K562 (cell line): ENCODE data around the gene NLE1. TPM values are rescaled to one million over a fixed set of nuclear protein-coding genes. Genes with fewer than 3 reads are reported as not detected.

Source experiments
- FUS ChIP-seq: fragments of 200-400 bp; formaldehyde crosslinking; optimal IDR thresholded peaks from 2 replicates; pipeline ENCODE3; 2017; ENCODE audit warnings: low read depth, low read length
- MAFF ChIP-seq: IDR thresholded peaks from 2 replicates; pipeline ENCODE4 v1.6.1; 2012; ENCODE audit warnings: low read length, improper control_type of control experiment
- SMAD3 ChIP-seq: fragments of 450-650 bp; formaldehyde crosslinking; conservative IDR thresholded peaks from 2 replicates; pipeline ENCODE4 v1.4.0; 2020; ENCODE audit warnings: mild to moderate bottlenecking
- ZBTB1 ChIP-seq: sonication (generic); formaldehyde crosslinking; IDR thresholded peaks from 2 replicates; pipeline ENCODE4 v1.8.1; 2023; ENCODE audit warnings: missing genetic modification reagents, low read depth, mild to moderate bottlenecking, borderline replicate concordance
- ZC3H4 ChIP-seq: sonication (generic); formaldehyde crosslinking; IDR thresholded peaks from 2 replicates; pipeline ENCODE4 v1.9.0; 2021; ENCODE audit warnings: missing genetic modification reagents, borderline replicate concordance
- ZNF780A ChIP-seq: fragments of 250-450 bp; sonication (Bioruptor Pico); IDR thresholded peaks from 2 replicates; pipeline ENCODE4 v1.5.0; 2021; ENCODE audit warnings: mild to moderate bottlenecking
- polyA plus RNA-seq, 8 experiments: library from polyadenylated mRNA; depleted of rRNA in 4 of 8; stranded (reverse) in 5 of 8; unstranded in 3 of 8; fragments of >200 nt; fragmentation: Nextera tagmentation in 2 of 8; fragmentation: Illumina TruSeq in 1 of 8; extraction: Ambion mirVana in 2 of 8; extraction: Trizol in 1 of 8; gene quantifications; 2 replicates each; pipeline versions ENCODE4 v1.2.1 to v1.2.3, GENCODE V29; 2011 to 2014; ENCODE audit warnings: inconsistent platforms in 1 of 8, missing spikeins in 1 of 8
- total RNA-seq, 7 experiments: library from RNA; depleted of rRNA in 6 of 7; stranded (reverse); fragments of >200 nt in 6 of 7; fragmentation: Illumina TruSeq in 2 of 7; extraction: Trizol in 2 of 7; gene quantifications; 2 replicates each; pipeline versions ENCODE4 v1.2.1 to v1.2.3, GENCODE V29; 2011 to 2021; ENCODE audit warnings: low replicate concordance in 1 of 7
- TF ChIP-seq, protein P1 (sequence below): IDR thresholded peaks from 2 replicates; pipeline ENCODE4 v1.6.1; 2016; ENCODE audit warnings: missing genetic modification characterization, missing compliant biosample characterization
- TF ChIP-seq, protein P2 (sequence below), 2 experiments: fragments of 450-650 bp; IDR thresholded peaks; 2 replicates each; pipeline ENCODE4 v1.6.1; 2018; ENCODE audit warnings: mild to moderate bottlenecking in 2 of 2, low read depth in 1 of 2; ENCODE audit not compliant: partially characterized antibody in 2 of 2
- TF ChIP-seq, protein P3 (sequence below), 2 experiments: fragments of 450-650 bp in 1 of 2; sonication (generic) in 1 of 2; formaldehyde crosslinking in 1 of 2; IDR thresholded peaks; 2 replicates each; pipeline versions ENCODE4 v1.7.1 to v1.9.0; 2016 to 2022; ENCODE audit warnings: inconsistent platforms in 1 of 2, mild to moderate bottlenecking in 1 of 2, missing genetic modification reagents in 1 of 2

NLE1 gene
- total and polyA plus RNA-seq, 9 of the 15 experiments (the other 6 are each of a cell fraction or from before 2014, with no cell fraction given), result 3.8 to 69.0 (median 29.4) TPM

DNA sequence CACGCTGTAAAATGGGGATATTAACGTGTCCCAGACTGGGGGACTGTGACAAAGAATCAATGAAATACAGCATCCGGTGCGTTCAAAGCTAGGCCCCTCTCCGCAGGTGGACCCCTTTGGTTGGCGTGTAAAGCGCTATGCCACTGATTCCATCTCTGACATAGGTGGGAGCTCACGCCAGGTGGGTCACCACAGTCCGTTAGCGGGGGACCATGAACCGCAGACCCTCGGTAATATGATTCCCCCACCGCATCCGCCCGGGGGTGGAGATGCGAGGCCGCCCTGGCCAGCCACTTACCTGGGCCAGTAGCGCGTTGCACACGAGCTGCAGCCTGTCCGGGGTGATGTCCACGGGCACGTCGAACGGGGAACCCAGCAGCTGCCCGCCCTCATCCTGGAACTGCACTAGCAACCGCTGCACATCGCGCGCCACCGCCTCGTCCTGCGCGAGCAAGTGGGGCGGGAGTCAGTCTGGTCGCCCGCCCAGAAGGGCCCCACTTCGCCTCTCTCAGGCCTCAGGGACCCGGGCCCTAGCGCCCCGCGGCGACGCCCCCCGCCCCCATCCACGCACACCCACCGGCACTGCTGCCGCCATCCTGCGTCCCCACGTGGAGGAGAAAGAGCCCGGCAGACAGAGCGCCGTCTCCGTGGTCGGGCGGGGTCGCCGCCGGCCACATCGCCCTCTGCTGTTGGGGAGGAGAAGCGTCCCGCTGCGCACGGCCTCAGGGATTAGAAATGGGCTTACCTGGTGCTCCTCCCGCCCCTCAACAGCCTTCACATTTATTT is at the start of gene NLE1 (continued):
- TF ChIP-seq ZBTB1 (CRISPR knock-in tag) (no peak), FUS (no peak), MAFF (no peak), SMAD3 (CRISPR knock-in tag) (no peak), ZC3H4 (CRISPR knock-in tag) (no peak), ZNF780A (CRISPR knock-in tag) (no peak)
- TF ChIP-seq, protein P1, sequence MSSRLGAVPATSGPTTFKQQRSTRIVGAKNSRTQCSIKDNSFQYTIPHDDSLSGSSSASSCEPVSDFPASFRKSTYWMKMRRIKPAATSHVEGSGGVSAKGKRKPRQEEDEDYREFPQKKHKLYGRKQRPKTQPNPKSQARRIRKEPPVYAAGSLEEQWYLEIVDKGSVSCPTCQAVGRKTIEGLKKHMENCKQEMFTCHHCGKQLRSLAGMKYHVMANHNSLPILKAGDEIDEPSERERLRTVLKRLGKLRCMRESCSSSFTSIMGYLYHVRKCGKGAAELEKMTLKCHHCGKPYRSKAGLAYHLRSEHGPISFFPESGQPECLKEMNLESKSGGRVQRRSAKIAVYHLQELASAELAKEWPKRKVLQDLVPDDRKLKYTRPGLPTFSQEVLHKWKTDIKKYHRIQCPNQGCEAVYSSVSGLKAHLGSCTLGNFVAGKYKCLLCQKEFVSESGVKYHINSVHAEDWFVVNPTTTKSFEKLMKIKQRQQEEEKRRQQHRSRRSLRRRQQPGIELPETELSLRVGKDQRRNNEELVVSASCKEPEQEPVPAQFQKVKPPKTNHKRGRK (tag), result no peak
- TF ChIP-seq, protein P2, sequence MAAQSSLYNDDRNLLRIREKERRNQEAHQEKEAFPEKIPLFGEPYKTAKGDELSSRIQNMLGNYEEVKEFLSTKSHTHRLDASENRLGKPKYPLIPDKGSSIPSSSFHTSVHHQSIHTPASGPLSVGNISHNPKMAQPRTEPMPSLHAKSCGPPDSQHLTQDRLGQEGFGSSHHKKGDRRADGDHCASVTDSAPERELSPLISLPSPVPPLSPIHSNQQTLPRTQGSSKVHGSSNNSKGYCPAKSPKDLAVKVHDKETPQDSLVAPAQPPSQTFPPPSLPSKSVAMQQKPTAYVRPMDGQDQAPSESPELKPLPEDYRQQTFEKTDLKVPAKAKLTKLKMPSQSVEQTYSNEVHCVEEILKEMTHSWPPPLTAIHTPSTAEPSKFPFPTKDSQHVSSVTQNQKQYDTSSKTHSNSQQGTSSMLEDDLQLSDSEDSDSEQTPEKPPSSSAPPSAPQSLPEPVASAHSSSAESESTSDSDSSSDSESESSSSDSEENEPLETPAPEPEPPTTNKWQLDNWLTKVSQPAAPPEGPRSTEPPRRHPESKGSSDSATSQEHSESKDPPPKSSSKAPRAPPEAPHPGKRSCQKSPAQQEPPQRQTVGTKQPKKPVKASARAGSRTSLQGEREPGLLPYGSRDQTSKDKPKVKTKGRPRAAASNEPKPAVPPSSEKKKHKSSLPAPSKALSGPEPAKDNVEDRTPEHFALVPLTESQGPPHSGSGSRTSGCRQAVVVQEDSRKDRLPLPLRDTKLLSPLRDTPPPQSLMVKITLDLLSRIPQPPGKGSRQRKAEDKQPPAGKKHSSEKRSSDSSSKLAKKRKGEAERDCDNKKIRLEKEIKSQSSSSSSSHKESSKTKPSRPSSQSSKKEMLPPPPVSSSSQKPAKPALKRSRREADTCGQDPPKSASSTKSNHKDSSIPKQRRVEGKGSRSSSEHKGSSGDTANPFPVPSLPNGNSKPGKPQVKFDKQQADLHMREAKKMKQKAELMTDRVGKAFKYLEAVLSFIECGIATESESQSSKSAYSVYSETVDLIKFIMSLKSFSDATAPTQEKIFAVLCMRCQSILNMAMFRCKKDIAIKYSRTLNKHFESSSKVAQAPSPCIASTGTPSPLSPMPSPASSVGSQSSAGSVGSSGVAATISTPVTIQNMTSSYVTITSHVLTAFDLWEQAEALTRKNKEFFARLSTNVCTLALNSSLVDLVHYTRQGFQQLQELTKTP (IDR thresholded peaks at IDR 0.05; ENCODE audit: low read depth in 1 of 2, partially characterized antibody in 2 of 2), result no peak
- TF ChIP-seq, protein P3, sequence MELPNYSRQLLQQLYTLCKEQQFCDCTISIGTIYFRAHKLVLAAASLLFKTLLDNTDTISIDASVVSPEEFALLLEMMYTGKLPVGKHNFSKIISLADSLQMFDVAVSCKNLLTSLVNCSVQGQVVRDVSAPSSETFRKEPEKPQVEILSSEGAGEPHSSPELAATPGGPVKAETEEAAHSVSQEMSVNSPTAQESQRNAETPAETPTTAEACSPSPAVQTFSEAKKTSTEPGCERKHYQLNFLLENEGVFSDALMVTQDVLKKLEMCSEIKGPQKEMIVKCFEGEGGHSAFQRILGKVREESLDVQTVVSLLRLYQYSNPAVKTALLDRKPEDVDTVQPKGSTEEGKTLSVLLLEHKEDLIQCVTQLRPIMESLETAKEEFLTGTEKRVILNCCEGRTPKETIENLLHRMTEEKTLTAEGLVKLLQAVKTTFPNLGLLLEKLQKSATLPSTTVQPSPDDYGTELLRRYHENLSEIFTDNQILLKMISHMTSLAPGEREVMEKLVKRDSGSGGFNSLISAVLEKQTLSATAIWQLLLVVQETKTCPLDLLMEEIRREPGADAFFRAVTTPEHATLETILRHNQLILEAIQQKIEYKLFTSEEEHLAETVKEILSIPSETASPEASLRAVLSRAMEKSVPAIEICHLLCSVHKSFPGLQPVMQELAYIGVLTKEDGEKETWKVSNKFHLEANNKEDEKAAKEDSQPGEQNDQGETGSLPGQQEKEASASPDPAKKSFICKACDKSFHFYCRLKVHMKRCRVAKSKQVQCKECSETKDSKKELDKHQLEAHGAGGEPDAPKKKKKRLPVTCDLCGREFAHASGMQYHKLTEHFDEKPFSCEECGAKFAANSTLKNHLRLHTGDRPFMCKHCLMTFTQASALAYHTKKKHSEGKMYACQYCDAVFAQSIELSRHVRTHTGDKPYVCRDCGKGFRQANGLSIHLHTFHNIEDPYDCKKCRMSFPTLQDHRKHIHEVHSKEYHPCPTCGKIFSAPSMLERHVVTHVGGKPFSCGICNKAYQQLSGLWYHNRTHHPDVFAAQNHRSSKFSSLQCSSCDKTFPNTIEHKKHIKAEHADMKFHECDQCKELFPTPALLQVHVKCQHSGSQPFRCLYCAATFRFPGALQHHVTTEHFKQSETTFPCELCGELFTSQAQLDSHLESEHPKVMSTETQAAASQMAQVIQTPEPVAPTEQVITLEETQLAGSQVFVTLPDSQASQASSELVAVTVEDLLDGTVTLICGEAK (IDR thresholded peaks at IDR 0.05), result 0 out of 2 replicates have a peak, but pooled peaks have one; percentile 17
- TF ChIP-seq, protein P3 (CRISPR knock-in tag; IDR thresholded peaks at IDR 0.05), result no peak
